Gastroesophageal sphincter (tissue), 3 donors: Measurements from ENCODE around the gene ERGIC2.

Source experiments
- EP300 ChIP-seq: sonication (generic); formaldehyde crosslinking; IDR thresholded peaks from one replicate; pipeline ENCODE4 v1.6.1; 2017; ENCODE audit warnings: antibody characterized with exemption, mild to moderate bottlenecking
- POLR2A ChIP-seq, 2 donors: fragments of 450-650 bp; IDR thresholded peaks; one replicate each; pipeline ENCODE4 v1.6.1; 2017; ENCODE audit warnings: antibody characterized with exemption in 2 of 2, mild to moderate bottlenecking in 2 of 2, moderate library complexity in 1 of 2
- POLR2AphosphoS5 ChIP-seq: sonication (generic); formaldehyde crosslinking; IDR thresholded peaks from one replicate; pipeline ENCODE4 v1.6.1; 2017; ENCODE audit warnings: antibody characterized with exemption
- TF ChIP-seq, protein P1 (sequence below), 4 experiments: fragments of 200-600 bp in 2 of 4; fragments of 450-650 bp in 2 of 4; sonication (generic) in 1 of 4; IDR thresholded peaks; one replicate each; pipeline ENCODE4 v1.5.1; 2017 to 2019; ENCODE audit warnings: antibody characterized with exemption in 4 of 4, mild to moderate bottlenecking in 2 of 4, moderate library complexity in 2 of 4

DNA sequence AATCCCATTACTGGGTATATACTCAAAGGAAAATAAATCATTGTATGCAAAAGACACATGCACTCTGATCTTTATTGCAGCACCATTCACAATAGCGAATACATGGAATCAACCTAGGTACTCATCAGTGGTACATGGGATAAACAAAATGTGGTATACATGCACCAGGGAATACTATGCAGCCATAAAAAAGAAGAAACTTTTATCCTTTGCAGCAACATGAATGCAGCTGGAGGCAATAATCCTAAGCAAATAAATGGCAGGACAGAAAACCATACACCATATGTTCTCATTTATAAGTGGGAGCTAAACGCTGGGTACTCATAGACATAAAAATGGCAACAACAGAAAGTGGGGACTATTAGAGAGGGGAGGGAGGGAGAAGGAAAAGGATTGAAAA lies 15.9 kb downstream of the ERGIC2 start:
- TF ChIP-seq, protein P1, sequence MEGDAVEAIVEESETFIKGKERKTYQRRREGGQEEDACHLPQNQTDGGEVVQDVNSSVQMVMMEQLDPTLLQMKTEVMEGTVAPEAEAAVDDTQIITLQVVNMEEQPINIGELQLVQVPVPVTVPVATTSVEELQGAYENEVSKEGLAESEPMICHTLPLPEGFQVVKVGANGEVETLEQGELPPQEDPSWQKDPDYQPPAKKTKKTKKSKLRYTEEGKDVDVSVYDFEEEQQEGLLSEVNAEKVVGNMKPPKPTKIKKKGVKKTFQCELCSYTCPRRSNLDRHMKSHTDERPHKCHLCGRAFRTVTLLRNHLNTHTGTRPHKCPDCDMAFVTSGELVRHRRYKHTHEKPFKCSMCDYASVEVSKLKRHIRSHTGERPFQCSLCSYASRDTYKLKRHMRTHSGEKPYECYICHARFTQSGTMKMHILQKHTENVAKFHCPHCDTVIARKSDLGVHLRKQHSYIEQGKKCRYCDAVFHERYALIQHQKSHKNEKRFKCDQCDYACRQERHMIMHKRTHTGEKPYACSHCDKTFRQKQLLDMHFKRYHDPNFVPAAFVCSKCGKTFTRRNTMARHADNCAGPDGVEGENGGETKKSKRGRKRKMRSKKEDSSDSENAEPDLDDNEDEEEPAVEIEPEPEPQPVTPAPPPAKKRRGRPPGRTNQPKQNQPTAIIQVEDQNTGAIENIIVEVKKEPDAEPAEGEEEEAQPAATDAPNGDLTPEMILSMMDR (IDR thresholded peaks at IDR 0.05), result no peak
- TF ChIP-seq POLR2A (IDR thresholded peaks at IDR 0.05), result no peak
- TF ChIP-seq EP300, result no peak
- TF ChIP-seq POLR2AphosphoS5, result no peak
